GM20000 (cell line): ENCODE data around the gene BNC2.
A peak's percentile ranks its signal among the peaks of the same experiment; 100 is the strongest.

Source experiments
- DNase-seq: peaks from one replicate; pipeline ENCODE4 v3.0.0; 2012; ENCODE audit warnings: low spot score
- TF ChIP-seq, protein P1 (sequence below): IDR thresholded peaks from 2 replicates; pipeline ENCODE4 v1.5.1; 2012; ENCODE audit warnings: mild to moderate bottlenecking, control low read depth; ENCODE audit errors: extremely low read depth, missing control alignments

Gene BNC2

DNA sequence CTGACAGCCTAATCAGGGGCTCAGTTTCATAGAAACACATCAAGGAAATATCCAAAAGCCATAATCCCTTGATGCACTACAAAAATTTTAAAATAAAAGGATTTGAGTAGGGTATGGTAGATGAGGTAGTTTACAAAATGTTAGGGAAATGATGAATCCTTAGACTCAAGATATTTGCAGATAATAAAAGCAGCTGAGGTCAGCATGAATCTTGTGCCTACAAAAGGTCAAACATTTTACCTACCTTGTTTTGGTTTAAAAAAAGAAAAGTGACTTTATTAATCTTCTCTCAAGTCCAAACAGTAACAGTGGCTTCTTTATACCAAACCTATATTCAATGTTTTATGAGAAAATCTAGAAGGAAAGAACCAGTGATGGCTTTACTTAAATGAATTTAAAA, 135.5 kb downstream of the BNC2 start:
- TF ChIP-seq, protein P1, sequence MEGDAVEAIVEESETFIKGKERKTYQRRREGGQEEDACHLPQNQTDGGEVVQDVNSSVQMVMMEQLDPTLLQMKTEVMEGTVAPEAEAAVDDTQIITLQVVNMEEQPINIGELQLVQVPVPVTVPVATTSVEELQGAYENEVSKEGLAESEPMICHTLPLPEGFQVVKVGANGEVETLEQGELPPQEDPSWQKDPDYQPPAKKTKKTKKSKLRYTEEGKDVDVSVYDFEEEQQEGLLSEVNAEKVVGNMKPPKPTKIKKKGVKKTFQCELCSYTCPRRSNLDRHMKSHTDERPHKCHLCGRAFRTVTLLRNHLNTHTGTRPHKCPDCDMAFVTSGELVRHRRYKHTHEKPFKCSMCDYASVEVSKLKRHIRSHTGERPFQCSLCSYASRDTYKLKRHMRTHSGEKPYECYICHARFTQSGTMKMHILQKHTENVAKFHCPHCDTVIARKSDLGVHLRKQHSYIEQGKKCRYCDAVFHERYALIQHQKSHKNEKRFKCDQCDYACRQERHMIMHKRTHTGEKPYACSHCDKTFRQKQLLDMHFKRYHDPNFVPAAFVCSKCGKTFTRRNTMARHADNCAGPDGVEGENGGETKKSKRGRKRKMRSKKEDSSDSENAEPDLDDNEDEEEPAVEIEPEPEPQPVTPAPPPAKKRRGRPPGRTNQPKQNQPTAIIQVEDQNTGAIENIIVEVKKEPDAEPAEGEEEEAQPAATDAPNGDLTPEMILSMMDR: no peak

GRCh38 chr9:16732546-16732945, 137.9 kb downstream of the BNC2 start:
- TF ChIP-seq, protein P1: no peak
- DNase-seq: no peak

More for the DNA sequence above, 135.5 kb downstream of the BNC2 start:
- DNase-seq: no peak

- DNase-seq: no peak
- TF ChIP-seq, protein P1: no peak
Observed at GRCh38 chr9:16730162-16730561, 140.3 kb downstream of the BNC2 start.

- TF ChIP-seq, protein P1: no peak
- DNase-seq: no peak
Observed at GRCh38 chr9:16729651-16730050, 140.8 kb downstream of the BNC2 start.

GRCh38 chr9:16728137-16728508, 142.3 kb downstream of the BNC2 start:
- DNase-seq: no peak
- TF ChIP-seq, protein P1: no peak

DNA sequence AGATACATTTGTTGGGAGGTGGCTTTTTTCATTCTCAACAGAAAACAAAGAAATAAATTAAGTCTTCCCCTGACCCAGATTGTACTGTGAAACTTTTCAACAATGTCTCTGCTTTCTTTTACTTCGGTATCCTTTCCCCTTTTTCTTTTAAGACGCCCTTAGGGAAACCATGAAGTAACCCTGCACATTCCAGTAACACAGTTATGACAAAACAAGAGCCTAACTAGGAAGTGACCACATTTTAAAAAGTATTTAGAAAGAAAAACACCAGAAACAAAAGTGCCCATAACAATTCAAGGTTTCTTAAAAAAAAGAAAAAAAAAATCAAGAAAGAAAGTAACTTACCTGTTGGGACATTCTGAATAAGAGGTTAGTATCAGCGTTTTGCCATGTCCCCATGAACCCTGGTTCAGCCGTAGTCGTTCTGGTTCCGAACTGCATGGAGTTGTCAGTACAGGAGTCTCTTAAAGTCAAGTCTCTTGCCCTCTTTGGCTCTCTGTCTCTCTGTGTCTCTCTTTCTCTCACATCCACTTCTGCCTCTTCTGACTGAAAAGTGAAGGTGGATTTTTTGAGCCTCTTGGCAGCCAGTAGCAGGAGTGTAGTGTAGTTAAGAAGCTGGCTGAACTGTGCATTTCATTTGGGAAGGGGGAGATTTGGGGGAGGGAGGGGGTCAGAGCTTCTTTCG, 142.9 kb downstream of the BNC2 start:
- TF ChIP-seq, protein P1: no peak
- no peak for DNase-seq

DNA sequence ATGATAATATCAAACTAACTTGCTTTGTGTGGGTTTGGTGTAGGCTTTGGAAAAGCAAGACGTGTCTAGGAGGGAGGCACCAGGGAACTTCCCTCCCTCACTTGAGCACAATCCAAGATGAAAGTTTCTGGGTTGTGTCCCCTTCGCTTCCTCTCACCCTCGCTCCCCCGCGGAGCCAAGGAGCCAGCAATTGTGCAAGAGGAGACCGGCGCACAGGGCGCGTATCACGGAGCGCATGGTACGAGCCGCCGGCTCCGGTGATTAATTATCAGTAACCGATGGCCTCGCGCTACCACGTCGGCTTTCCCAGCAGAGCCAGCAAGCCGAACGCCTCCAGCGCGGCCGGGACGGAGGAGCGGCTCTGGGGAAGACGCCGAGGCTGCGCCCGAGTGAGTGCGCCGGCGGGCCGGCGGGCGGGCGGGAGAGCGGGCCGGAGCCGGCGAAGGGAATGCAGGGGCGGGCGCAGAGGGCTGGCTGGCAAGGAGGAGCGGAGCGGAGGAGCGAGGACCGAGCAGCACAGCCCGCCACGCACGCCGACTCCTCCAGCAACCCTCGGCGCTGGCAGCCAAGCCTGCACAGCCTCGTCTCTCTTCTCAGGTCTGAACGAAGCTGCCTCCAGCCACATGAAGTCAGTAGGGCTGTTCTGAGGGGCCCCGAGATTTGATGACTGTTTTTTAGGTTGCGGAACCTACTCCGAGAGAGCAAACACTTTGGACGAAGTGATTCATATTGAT, 143.6 kb downstream of the BNC2 start:
- peak; percentile 17 for DNase-seq
- TF ChIP-seq, protein P1: no peak
